Umbilical cord (tissue), 2 donors: ENCODE data around the gene TPPP. TPM values are rescaled to one million over a fixed set of nuclear protein-coding genes. Genes with fewer than 3 reads are reported as not detected.
"Not testable (repeated sequence)": the region's sequence is repeated elsewhere in the genome, so short reads cannot be mapped to it uniquely, and the experiment has no call there.

ENCODE experiments used
- DNase-seq: peaks from one replicate; pipeline ENCODE4 v3.0.0-alpha.2; 2015; ENCODE audit warnings: low spot score
- total RNA-seq: library from RNA; depleted of rRNA; stranded (reverse); fragments of >200 nt; gene quantifications from one replicate; pipeline ENCODE4 v1.2.3, GENCODE V29; 2014; ENCODE audit warnings: low replicate concordance; ENCODE audit not compliant: insufficient read depth

TPPP gene
- total RNA-seq, 1 donor from 2014 or later, result 1.9 TPM

DNA sequence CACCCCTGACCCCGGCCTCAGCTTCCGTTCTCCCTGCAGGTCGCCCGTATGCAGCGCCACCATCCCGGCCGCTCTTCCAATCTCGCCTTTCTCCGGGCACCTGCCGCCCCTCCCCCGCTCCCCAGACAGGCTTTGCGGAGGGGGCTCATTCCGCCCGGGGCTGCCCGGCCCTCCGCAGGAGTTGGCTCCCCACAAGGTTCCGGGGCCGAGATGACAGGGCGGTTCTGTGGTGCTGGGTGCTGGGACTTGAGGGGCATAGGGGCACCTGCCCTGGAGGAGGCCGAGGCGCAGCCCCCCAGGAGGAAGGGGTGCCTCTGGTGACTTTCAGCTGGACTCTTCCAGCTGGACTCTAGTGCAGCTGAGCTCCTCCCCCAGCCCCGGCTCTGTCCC is 885 bp upstream of the TPPP start:
- not testable (repeated sequence) for DNase-seq

DNA sequence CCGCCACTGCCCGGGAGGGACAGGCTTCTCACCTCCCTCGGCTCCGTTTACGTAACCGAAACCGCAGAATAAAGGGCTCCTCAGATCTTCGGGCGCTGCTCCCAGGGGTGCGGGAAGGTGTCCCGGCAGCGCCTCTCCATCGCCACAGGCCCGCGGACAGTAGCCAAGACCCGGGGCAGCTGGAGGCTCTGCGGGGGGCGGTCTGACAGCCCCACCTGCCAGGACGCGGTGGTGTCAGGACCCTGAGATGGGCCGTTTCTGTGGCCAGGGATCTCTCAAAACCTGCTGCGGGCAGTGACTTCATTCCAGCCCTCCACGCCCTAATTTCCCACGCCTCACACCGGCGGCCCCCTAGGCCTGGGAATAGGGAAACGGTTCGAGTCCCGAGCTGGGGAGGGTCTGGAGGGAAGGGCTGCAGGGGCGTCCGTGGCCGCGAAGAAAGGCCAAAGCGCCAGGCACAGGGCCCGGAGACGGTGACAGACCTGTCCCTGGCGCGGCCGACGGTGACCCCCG is 567 bp downstream of the TPPP start:
- DNase-seq, result not testable (repeated sequence)

DNA sequence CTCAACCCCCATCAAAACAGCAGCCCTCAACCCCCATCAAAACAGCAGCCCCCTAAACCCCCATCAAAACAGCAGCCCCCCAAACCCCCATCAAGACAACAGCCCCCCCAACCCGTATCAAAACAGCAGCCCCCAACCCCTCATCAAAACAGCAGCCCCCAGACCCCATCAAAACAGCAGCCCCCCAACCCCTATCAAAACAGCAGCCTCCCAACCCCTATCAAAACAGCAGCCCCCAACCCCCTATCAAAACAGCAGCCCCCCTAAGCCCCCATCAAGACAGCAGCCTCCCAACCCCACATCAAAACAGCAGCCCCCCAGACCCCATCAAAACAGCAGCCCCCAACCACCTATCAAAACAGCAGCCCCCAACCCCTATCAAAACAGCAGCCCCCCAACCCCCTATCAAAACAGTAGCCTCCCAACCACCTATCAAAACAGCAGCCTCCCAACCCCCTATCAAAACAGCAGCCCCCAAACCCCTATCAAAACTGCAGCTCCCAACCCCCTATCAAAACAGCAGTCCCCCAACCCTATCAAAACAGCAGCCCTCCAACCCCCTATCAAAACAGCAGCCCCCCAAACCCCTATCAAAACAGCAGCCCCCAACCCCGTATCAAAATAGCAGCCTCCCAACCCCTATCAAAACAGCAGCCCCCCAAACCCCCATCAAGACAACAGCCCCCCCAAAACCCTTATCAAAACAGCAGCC is 1.2 kb downstream of the TPPP start:
- no peak for DNase-seq

DNA sequence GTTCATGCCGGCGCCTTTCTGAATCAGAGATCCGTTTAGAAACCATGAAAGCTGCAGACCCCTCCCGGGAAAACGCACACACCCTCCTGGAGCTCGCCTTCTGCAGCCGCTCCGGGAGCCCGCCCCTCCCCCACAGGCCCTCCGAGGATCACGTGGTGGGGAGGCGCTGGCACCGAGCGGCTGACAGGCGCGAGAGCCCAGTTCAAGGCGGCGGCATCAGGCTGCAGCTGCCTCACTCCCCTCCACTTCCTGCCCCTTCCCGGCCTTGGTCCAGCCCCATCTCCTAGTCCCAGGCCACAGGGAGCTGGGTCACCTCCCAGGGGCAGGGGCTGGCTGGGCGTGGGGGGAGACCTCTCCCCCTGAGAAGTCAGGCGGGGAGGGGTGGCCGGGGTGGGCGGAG is 2.1 kb downstream of the TPPP start:
- DNase-seq, result not testable (repeated sequence)

DNA sequence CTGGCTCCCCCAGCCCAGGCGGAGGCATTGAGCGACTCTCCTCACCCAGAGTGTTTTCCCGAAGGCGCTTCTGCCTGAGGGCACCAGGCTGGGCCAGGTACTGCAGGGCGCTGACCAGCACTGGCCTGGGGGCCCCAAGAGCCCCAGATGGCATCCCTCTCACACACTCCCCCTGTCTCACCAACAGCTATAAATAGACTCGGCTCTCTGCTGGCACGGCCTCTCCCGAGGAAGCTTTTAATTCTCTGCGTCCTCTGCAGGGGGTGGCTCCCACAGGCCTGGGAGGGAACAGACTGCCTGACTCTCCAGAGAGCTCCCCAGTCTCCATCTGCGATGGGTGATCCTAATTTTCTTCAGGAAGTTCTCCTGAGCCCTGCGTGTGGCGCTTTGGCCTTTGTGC is 2.9 kb downstream of the TPPP start:
- not testable (repeated sequence) for DNase-seq

DNA sequence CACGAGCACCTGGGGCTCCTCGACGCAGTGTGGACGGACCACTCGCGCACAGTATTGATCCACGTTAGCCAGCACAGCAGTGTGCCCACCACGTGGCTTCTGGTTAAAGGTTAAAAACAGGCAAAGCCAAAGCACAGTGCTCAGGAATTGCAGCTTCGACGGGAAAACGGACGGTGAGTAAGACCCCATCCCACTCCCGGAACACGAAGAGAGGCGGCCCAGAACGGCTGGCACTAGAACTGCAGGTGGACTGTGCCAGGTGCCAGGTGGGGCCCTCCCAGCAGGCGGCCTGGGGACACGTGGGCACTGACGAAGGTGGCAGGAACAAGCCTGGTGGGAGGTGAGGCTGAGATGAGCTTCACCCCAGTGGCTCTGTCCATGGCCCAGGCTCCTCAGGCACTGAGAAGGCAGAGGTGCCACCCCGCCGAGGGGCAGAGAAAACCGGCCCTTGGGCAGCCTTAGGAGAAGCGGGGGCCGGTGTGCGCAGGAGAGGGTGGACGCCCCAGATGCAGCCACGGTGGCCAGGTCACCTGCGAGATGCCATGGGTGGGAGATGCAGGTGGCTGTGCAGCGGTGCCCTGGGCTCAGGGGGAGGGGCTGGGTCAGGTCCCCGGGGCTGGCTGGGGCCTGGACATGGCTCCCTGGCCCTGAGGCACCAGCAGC is 4.7 kb downstream of the TPPP start:
- not testable (repeated sequence) for DNase-seq

DNA sequence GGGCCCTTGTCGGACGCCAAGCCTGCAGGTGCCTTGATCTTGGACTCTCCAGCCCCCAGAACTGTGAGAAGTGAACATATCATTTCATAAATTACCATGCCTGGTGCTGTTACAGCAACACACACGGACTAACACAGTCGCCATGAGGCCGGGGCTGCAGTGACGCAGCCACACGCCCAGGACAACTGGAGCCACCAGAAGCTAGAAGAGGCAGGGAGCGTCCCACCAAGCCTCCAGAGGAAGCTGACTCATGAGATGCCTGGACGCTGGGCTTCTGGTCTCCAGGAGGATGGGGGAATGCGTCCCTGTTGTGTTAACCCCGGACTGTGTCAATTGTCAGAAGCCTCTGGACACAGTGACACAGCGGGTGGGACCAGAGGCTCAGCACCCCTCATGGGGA is 6.2 kb downstream of the TPPP start:
- not testable (repeated sequence) for DNase-seq

DNA sequence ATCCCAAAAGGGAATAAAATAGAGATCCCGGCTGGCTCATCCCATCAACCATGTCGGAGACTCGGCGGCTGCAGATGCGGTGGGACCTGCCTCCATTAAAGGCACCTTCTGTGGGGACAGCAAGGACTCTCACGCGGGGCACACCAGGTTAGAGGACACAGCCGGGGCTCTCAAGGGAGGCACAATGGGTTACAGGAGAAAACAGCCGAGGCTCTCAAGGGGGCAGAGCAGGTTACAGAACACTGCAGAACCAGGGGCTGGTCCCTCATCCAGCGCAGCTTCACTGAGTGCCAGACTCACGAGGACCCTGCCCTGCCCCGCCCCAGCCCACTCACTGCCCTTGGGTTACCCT is 7.0 kb downstream of the TPPP start:
- not testable (repeated sequence) for DNase-seq

DNA sequence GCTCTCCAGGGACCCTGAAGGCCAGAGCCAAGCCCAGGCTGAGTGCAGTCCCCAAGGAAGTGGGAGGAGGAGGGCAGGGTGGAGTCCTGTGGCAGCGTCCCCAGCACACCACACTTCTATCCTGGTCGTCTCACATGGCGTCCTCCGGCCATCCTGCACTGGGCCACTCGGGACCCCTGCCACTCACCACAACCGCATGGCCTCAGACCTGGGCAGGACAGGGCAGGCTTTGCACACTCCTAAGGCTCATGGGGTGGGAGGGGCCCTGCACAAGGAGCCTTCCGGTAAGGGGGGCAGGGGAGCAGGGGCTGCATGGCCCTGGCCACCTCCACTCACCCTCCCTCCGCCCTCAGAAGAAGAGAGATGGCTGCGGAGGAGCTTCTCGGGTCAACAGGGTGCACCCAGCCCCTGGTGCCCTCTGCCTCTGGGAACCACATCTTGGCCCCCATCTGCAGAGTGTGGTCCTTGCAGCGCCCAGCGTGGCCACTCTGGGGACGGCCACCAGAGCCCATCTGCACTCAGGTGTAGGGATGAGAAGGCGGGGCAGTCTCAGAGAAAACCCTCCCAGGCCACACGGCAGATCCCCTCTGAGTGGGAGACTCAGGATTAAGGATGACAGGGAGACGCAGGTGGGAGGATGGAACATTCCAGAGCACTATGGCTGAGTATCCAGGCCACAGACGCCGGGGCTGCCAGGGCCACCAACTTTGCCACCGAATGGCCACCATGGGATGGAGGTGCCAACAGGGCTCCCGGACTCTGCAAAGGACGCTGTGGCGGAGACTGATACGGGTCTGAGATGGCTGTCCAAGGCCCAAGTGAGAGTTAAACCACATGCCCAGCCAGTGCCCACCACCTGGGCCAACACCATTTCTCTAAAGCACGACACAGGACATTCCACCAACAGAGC is 7.6 kb downstream of the TPPP start:
- no peak for DNase-seq

DNA sequence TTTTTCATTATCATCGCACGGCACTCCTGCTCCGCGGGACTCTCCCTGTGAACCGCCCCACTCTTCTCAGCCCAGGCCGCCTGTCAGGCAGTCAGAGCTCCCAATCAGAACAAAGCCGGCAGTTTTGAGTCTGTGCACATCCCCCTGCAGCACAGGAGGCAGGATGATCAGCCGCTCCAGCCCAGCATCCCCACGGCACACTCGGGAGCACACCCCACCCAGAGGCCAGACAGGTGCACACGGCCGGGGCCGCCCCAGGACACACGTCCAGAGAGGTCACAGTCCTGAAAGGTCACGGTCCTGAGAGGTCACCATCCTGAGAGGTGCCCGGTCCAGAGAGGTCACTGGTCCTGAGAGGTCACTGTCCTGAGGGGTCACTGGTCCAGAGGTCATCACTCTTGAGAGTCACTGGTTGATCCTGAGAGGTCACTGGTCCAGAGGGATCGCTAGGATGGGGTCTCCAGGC is 8.4 kb downstream of the TPPP start:
- DNase-seq, result no peak

DNA sequence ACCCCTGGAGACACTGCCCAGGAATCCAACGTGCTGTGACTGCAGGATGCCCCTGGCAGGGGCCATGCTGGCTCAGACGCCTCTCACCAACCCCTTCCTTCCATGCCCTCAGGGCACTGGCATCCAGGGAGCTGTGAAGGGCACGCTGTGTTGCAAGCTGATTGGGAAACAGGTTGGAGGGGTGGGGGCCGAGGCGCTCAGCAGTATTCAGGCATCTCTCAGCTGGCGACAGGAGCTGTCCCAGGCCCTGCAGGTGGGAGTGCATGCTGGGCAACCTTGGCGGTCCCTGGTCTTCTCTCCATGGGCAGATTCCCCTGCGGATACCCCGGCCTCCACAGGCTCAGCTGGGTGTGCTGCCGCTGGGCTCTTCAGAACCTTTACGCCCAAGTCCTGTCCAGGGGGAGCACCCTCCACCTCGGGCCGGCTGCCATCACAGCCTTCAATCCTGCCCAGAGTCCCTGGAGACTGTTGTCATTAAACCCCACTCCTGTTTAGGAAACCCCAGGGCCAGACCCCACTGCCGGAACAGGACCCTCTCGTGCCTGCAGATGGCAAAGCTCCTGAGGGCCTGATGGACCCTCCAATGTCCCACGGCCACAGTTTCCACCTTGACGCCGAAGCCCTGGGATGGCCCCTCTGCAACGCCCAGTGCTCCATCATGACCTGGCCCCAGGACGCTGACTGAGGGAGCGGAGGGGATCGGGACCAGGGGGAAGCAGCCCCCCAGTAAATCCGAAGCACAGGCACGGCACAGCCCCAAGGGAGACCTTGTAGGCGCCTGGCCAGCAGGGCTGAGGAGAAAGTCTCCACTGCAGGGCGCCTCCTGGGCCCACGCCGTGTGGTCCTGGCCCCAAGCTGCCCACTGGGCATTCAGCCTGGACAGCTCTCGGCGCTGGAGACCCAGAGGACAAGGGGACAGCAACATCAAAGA is 9.3 kb downstream of the TPPP start:
- DNase-seq, result no peak

DNA sequence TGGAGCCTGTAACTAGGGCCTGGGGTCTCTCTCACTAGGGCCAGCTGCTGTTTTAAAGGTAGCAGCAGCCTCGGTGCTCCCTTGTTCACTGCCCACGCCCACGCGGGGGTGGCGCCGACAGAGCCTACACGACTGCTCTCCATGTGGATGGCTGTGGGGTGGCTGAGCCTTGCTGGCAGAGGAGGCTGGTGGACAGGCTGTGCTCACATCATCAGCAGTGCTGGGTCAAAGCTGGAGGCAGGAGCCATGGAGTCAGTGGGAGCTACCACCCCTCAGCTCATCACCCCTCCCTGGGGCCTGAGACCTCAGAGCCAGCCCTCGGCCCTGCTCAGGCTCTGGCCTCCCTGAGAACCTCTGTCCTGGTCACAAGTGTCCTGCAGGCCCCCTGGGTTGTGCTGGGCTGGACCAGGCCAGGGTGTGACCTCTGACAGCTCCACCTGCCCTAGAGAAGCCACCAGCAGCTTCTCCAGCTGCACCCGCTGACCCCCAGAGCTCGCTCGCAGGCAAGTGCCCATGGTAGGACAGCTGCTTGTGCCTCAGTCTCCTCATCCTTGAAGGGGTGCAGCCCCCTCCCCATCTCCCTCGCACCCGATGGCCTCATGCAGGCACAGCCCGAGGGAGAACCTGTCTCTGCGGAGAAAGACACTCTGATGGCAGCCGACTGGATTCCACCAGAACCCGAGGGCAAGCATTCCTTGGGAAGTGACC is 10.3 kb downstream of the TPPP start:
- DNase-seq, result not testable (repeated sequence)

DNA sequence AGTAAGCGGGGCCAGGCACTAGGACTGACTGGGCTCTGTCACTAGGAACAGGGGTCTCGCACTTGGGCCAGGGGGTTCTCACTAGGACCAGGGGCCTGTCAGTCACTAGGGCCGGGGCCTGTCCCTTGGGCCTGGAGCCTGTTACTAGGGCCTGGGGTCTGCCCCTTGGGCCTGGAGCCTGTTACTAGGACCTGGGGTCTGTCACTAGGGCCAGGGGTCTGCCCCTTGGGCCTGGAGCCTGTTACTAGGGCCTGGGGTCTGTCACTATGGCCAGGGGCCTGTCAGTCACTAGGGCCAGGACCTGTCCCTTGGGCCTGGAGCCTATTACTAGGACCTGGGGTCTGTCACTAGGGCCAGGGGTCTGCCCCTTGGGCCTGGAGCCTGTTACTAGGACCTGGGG is 10.9 kb downstream of the TPPP start:
- DNase-seq, result not testable (repeated sequence)

DNA sequence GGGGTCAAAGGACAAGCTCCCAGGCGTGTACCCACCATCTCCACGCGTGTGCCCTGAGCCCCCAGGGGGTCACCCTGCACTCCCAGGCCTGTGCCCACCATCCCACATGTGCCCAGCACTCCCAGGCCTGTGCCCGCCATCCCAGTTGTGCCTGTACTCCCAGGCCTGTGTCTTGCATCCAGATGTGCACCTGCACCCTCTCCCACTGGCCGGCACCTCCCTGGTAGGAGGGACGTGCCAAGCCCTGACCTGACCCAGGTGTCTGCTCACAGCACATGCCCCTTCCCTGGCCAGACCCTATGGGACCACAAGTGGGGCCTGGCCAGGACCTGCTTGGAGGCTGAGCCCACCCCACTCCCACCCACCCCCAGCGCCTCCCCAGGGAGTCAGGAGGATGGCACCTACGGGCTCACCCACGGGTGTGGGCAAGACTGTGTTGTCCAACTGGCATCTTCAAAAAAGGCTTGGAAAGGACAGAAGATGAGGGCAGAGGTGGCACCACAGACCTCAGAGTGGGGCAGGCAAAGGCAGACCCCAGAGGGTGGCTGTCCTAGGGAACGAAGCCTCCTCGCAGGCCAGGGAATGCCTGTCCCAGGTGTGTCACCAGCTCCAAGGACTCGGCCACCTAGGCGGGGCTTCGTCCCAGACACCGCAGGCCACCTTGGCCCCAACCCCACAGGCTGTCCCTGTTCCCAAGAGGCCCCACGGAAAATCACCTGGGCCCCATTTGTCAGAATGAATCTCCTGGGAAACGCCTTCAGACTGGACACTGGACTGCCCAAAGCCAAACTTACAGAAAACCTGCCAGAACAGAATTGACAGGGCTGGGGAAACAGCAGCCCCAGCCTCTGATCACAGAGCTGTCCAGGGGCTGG is 11.6 kb downstream of the TPPP start:
- DNase-seq, result not testable (repeated sequence)

DNA sequence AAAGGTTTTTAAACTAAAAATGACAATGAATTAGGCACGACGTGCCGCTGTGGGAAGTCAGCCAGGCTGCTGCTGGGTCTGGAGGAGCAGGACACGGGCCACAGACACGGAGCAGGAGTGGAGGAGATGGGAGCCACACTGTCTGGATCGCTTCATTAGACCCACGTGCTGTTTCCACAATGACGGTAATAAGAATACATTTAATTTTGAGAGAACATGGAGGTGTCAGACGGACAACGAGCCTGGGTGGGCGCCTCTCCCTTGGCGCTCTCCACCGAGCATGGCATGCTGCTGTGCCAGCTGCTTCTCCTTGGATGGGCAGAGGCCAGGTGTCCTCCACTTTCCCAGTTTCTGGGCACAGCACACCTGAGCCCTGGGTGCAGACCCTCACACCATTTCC is 12.3 kb downstream of the TPPP start:
- DNase-seq, result not testable (repeated sequence)

DNA sequence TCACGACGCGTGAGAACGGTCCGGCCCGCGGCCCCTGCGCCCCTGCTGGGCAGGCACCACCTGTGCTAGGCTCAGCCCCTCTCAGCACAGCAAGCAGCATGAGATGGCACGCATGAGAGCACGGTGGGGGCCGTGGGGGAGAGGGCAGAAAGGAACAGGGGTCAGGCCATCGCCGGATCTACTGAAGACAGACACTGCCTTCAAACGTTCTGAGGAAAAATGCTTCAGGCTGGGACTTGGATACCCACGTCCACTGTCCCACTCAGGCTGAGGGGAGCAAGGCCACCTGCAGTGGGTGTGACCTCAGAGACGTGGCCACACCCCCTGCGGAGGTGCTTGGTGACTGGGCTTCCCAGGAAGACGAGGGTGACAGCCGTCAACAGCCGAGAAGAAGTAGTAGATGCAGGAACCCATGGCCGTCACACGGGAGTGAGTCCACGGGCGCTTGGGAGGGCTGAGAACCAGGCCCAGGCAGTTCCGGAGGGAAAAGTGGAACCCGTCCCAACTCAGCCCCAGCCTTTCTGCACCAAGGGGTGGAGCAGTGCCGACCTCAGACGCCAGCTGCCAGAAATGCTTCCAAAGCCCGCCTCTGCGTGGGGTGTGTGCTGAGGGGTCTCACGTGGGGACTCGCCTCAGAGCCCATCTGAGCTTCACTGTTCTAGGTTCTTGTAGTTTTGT is 12.9 kb downstream of the TPPP start:
- DNase-seq, result not testable (repeated sequence)

DNA sequence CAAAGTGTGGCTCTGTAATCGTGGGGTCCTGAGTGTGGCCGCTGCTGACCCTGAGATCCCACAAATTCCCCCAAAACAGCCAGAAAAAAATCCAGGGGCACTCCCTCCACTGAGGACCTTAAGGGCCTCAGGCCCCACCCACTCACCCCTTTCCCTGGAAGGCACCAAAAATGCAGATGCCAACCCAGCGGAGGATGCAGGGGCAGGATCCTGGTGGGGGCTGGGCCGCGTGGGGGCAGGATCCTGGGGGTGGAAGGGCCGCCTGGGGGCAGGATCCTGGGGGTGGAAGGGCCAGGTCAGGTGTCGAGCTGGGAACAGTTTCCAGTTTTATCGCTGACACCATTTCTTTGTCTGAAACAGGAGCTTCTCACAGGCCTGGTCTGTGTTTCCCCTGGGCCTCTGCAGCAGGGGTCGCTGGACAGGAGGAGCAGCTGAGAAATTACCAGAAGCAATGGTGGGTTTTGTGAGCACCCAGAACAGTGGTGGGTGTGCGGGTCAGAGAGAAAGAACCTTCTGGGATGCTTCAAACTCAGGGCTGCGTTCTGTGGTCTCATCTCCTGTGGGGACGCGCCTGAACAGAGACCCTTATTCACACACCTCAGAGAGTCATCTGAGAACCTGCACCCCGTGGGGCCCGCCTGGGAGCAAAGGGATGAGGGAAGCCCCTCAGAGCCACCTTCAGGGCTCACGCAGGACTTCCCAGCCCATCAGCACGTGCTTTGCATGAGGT is 13.8 kb downstream of the TPPP start:
- DNase-seq, result not testable (repeated sequence)

DNA sequence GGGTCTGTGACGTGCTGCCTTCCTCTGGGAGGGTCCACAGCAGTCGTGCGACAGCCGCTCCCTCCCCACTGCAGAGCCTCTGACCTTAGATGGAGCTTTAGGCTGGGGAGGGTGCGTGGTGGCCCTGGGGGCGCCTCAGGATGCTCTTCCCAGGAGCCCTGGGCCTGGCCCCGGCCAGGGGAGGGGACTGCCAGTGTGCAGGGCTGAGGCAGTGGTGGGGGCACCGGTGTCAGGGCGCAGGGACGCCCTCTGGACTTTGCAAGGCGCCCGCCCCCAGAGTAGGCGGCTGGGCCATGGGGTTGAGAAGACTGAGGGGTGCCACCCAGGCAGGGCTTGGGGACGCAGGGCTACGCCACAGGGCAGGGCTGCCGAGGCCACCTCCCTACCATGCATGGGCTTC is 14.6 kb downstream of the TPPP start:
- not testable (repeated sequence) for DNase-seq
